Astrocyte (in vitro differentiated cells and primary cell): ENCODE measurements around the gene ACSBG1. TPM values are rescaled to one million over a fixed set of nuclear protein-coding genes. Genes with fewer than 3 reads are reported as not detected.

ENCODE experiments used
- DNase-seq: peaks from one replicate; pipeline ENCODE4 v3.0.0-alpha.2; 2010; ENCODE audit warnings: low read depth
- FAIRE-seq: peaks from 2 replicates; lab custom pipeline; 2011; peaks lifted over from hg19 to GRCh38; lab: Jason Lieb, UNC
- H2AFZ ChIP-seq: 2 replicates; pipeline ENCODE4 v1.6.0; 2012; ENCODE audit warnings: low read depth, low read length, inconsistent platforms
- H3K27ac ChIP-seq: 2 replicates; pipeline ENCODE4 v1.5.1; 2011; ENCODE audit warnings: low read depth, low read length, inconsistent platforms
- H3K27me3 ChIP-seq: 2 replicates; pipeline ENCODE4 v1.6.0; 2011; ENCODE audit warnings: low read length, inconsistent platforms; ENCODE audit not compliant: insufficient read depth
- H3K36me3 ChIP-seq: 2 replicates; pipeline ENCODE4 v1.5.1; 2011; ENCODE audit warnings: low read length, inconsistent platforms; ENCODE audit not compliant: insufficient read depth
- H3K4me1 ChIP-seq: 2 replicates; pipeline ENCODE4 v1.5.1; 2011; ENCODE audit warnings: low read length, inconsistent platforms; ENCODE audit not compliant: insufficient read depth
- H3K4me2 ChIP-seq: 2 replicates; pipeline ENCODE4 v1.6.0; 2012; ENCODE audit warnings: low read length, inconsistent platforms
- H3K4me3 ChIP-seq: 2 replicates; pipeline ENCODE4 v1.5.1; 2011; ENCODE audit warnings: low read depth, mild to moderate bottlenecking, low read length, inconsistent platforms; ENCODE audit not compliant: insufficient read depth
- H3K79me2 ChIP-seq: 2 replicates; pipeline ENCODE4 v1.6.0; 2012; ENCODE audit warnings: mild to moderate bottlenecking, low read length, inconsistent platforms; ENCODE audit not compliant: insufficient read depth
- H3K9ac ChIP-seq: 2 replicates; pipeline ENCODE4 v1.6.0; 2012; ENCODE audit warnings: mild to moderate bottlenecking, low read length, inconsistent platforms
- H3K9me3 ChIP-seq: 2 replicates; pipeline ENCODE4 v1.5.1; 2012; ENCODE audit warnings: low read depth, mild to moderate bottlenecking, low read length, inconsistent platforms; ENCODE audit not compliant: insufficient read depth
- H4K20me1 ChIP-seq: 2 replicates; pipeline ENCODE4 v1.6.0; 2012; ENCODE audit warnings: low read length, inconsistent platforms; ENCODE audit not compliant: insufficient read depth
- H3K27ac Mint-ChIP-seq: one replicate; pipeline ENCODE4 v1.8.0; 2021; ENCODE audit warnings: mild to moderate bottlenecking, mixed read lengths; ENCODE audit not compliant: unreplicated experiment
- H3K27me3 Mint-ChIP-seq: one replicate; pipeline ENCODE4 v1.8.0; 2021; ENCODE audit warnings: low read depth, mixed read lengths; ENCODE audit not compliant: unreplicated experiment
- H3K36me3 Mint-ChIP-seq: one replicate; pipeline ENCODE4 v1.8.0; 2021; ENCODE audit warnings: low read depth, mixed read lengths; ENCODE audit not compliant: unreplicated experiment
- H3K4me1 Mint-ChIP-seq: one replicate; pipeline ENCODE4 v1.8.0; 2021; ENCODE audit warnings: low read depth, mixed read lengths; ENCODE audit not compliant: unreplicated experiment
- H3K4me3 Mint-ChIP-seq: one replicate; pipeline ENCODE4 v1.8.0; 2021; ENCODE audit warnings: mild to moderate bottlenecking, moderate library complexity, mixed read lengths; ENCODE audit not compliant: unreplicated experiment
- H3K9me3 Mint-ChIP-seq: one replicate; pipeline ENCODE4 v1.8.0; 2021; ENCODE audit warnings: mild to moderate bottlenecking, mixed read lengths; ENCODE audit not compliant: unreplicated experiment
- CTCF ChIP-seq: IDR thresholded peaks from 2 replicates; pipeline ENCODE4 v1.5.1; 2011; ENCODE audit warnings: low read depth, mild to moderate bottlenecking, inconsistent platforms, low read length, moderate library complexity; ENCODE audit not compliant: insufficient read depth
- EZH2 ChIP-seq: IDR thresholded peaks from 2 replicates; pipeline ENCODE4 v1.6.1; 2012; ENCODE audit warnings: mild to moderate bottlenecking, low read length, inconsistent platforms; ENCODE audit not compliant: insufficient read depth
- total RNA-seq: library from RNA; stranded (reverse); gene quantifications from 2 replicates; pipeline ENCODE4 v1.2.1, GENCODE V29; 2021

Gene ACSBG1
- total RNA-seq, 1 donor from 2014 or later, result not detected

DNA sequence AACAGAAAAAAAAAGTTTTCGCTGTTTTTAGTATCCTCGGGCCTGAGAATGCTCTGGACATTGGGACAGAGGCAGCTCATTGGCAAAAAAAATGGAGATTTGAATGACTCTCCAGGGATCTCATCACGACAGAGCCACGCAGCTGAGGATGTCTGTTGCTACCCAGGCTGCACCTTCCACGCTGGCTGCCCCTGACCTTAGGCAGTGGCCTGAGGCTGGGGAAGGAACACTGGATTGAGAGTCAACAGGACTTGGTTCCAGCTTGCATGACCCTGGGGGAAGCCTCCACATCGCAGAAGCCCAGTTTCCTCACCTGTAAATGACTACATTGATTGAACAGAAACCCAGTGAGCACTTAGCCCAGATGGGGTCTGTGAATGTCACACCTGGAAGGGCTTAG, 8.7 kb upstream of the ACSBG1 start:
- Histone ChIP-seq H4K20me1 (no peaks in the 10 kb centered on the region), H3K27me3 (peaks cover 5% of the 10 kb centered on the region), H3K4me1 (no peaks in the 10 kb centered on the region), H3K36me3 (no peaks in the 10 kb centered on the region), H3K9ac (no peak overlapping the region), H2AFZ (no peak overlapping the region), H3K4me2 (peak overlapping the region; percentile 36), H3K79me2 (no peaks in the 10 kb centered on the region), H3K4me3 (no peak overlapping the region), H3K27ac (no peak overlapping the region), H3K9me3 (no peaks in the 10 kb centered on the region)
- peaks cover 6% of the 10 kb centered on the region for H3K9me3 Mint-ChIP-seq
- peaks cover 12% of the 10 kb centered on the region for H3K27me3 Mint-ChIP-seq
- H3K27ac Mint-ChIP-seq, result no peak overlapping the region
- no peaks in the 10 kb centered on the region for H3K4me1 Mint-ChIP-seq
- no peak overlapping the region for H3K4me3 Mint-ChIP-seq
- TF ChIP-seq EZH2 (no peak), CTCF (no peak)
- DNase-seq (no peak), FAIRE-seq (no peak)
- no peaks in the 10 kb centered on the region for H3K36me3 Mint-ChIP-seq

DNA sequence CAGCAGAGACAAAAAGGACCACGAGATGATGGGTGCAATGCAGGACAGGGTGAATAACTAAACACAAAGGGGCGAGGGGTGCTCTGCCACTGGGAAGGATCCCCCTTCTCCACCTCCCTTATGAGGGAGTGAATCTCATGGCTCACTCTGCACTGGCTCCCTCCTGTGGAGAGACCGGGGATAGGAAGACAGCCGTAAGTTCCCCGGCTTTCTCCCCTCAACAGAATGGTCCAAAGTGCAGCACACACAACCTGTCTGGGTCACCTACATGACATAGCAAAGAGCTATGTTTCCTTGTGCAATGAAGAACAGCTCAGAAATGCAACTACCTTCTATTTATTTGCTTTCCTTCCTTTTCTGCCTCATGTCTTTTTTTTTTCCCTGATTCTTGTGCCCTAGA, 7.8 kb upstream of the ACSBG1 start:
- DNase-seq (no peak), FAIRE-seq (no peak)
- peaks cover 5% of the 10 kb centered on the region for H3K27me3 ChIP-seq
- no peaks in the 10 kb centered on the region for H4K20me1 ChIP-seq
- H3K4me2 ChIP-seq, result no peak overlapping the region
- H3K9me3 ChIP-seq, result no peaks in the 10 kb centered on the region
- no peak overlapping the region for H3K27ac ChIP-seq
- TF ChIP-seq EZH2 (no peak), CTCF (peak; percentile 44)
- Mint-ChIP-seq H3K4me3 (no peak overlapping the region), H3K4me1 (no peaks in the 10 kb centered on the region), H3K9me3 (peaks cover 2% of the 10 kb centered on the region), H3K36me3 (no peaks in the 10 kb centered on the region), H3K27me3 (peaks cover 18% of the 10 kb centered on the region), H3K27ac (no peak overlapping the region)
- no peaks in the 10 kb centered on the region for H3K79me2 ChIP-seq
- H3K4me1 ChIP-seq, result no peaks in the 10 kb centered on the region
- H3K36me3 ChIP-seq, result no peaks in the 10 kb centered on the region
- no peak overlapping the region for H3K4me3 ChIP-seq
- no peak overlapping the region for H3K9ac ChIP-seq
- H2AFZ ChIP-seq, result no peak overlapping the region

GRCh38 chr15:78241017-78241416, 6.7 kb upstream of the ACSBG1 start:
- no peak overlapping the region for H3K27ac ChIP-seq
- H3K4me1 ChIP-seq, result no peaks in the 10 kb centered on the region
- DNase-seq, result peak; percentile 20
- Mint-ChIP-seq H3K4me1 (no peaks in the 10 kb centered on the region), H3K27me3 (peaks cover 24% of the 10 kb centered on the region), H3K36me3 (no peaks in the 10 kb centered on the region), H3K9me3 (peaks cover 2% of the 10 kb centered on the region), H3K4me3 (no peak overlapping the region), H3K27ac (no peak overlapping the region)
- no peak overlapping the region for H3K9ac ChIP-seq
- H3K79me2 ChIP-seq, result no peaks in the 10 kb centered on the region
- H4K20me1 ChIP-seq, result no peaks in the 10 kb centered on the region
- no peak overlapping the region for H3K4me2 ChIP-seq
- TF ChIP-seq EZH2 (no peak), CTCF (peak; percentile 68)
- no peaks in the 10 kb centered on the region for H3K36me3 ChIP-seq
- no peak for FAIRE-seq
- H2AFZ ChIP-seq, result peak overlapping the region; percentile 38
- no peaks in the 10 kb centered on the region for H3K9me3 ChIP-seq
- H3K4me3 ChIP-seq, result no peak overlapping the region
- peaks cover 9% of the 10 kb centered on the region for H3K27me3 ChIP-seq
